ENCODE results near the gene RGS11. TPM values are rescaled to one million over a fixed set of nuclear protein-coding genes. Genes with fewer than 3 reads are reported as not detected.

Gene RGS11
- total and polyA plus RNA-seq, 2 of the 4 experiments (the other 2 are of a cell fraction): under 0.01 to 0.48 TPM

GRCh38 chr16:307691-308312 is 32.1 kb upstream of the RGS11 start:
- no peak for TF ChIP-seq CHD1 (IDR thresholded peaks at IDR 0.05; ENCODE audit: low read depth, low read length)
- TF ChIP-seq FOS (IDR thresholded peaks at IDR 0.05; ENCODE audit: low read depth, low read length): no peak
- no peak for TF ChIP-seq RCOR1 (IDR thresholded peaks at IDR 0.05; ENCODE audit: insufficient replicate concordance, low read length)
- TF ChIP-seq, protein P1, sequence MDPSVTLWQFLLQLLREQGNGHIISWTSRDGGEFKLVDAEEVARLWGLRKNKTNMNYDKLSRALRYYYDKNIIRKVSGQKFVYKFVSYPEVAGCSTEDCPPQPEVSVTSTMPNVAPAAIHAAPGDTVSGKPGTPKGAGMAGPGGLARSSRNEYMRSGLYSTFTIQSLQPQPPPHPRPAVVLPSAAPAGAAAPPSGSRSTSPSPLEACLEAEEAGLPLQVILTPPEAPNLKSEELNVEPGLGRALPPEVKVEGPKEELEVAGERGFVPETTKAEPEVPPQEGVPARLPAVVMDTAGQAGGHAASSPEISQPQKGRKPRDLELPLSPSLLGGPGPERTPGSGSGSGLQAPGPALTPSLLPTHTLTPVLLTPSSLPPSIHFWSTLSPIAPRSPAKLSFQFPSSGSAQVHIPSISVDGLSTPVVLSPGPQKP (IDR thresholded peaks at IDR 0.05; ENCODE audit: borderline replicate concordance, low read depth, low read length): no peak
- no peak for TF ChIP-seq SMC3 (IDR thresholded peaks at IDR 0.05; ENCODE audit: low read depth, low read length)
- no peak for TF ChIP-seq MAFK (IDR thresholded peaks at IDR 0.05; ENCODE audit: low read depth, low read length)
- no peak for TF ChIP-seq MXI1 (IDR thresholded peaks at IDR 0.05; ENCODE audit: borderline replicate concordance, low read depth, low read length)
- no peak for TF ChIP-seq MAZ (IDR thresholded peaks at IDR 0.05; ENCODE audit: borderline replicate concordance, low read depth, low read length)
- TF ChIP-seq, protein P2, sequence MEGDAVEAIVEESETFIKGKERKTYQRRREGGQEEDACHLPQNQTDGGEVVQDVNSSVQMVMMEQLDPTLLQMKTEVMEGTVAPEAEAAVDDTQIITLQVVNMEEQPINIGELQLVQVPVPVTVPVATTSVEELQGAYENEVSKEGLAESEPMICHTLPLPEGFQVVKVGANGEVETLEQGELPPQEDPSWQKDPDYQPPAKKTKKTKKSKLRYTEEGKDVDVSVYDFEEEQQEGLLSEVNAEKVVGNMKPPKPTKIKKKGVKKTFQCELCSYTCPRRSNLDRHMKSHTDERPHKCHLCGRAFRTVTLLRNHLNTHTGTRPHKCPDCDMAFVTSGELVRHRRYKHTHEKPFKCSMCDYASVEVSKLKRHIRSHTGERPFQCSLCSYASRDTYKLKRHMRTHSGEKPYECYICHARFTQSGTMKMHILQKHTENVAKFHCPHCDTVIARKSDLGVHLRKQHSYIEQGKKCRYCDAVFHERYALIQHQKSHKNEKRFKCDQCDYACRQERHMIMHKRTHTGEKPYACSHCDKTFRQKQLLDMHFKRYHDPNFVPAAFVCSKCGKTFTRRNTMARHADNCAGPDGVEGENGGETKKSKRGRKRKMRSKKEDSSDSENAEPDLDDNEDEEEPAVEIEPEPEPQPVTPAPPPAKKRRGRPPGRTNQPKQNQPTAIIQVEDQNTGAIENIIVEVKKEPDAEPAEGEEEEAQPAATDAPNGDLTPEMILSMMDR (conservative IDR thresholded peaks at IDR 0.05; ENCODE audit: low read depth, low read length): no peak
- no peak for TF ChIP-seq RAD21 (IDR thresholded peaks at IDR 0.05; ENCODE audit: low read length)
- TF ChIP-seq, protein P3, sequence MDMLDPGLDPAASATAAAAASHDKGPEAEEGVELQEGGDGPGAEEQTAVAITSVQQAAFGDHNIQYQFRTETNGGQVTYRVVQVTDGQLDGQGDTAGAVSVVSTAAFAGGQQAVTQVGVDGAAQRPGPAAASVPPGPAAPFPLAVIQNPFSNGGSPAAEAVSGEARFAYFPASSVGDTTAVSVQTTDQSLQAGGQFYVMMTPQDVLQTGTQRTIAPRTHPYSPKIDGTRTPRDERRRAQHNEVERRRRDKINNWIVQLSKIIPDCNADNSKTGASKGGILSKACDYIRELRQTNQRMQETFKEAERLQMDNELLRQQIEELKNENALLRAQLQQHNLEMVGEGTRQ (IDR thresholded peaks at IDR 0.05; ENCODE audit: low read depth, low read length): no peak
- no peak for TF ChIP-seq NFE2L2 (IDR thresholded peaks at IDR 0.05; ENCODE audit: low read depth, low read length)
- TF ChIP-seq CEBPB (IDR thresholded peaks at IDR 0.05; ENCODE audit: low read depth, low read length): no peak
- TF ChIP-seq BHLHE40 (IDR thresholded peaks at IDR 0.05; ENCODE audit: low read depth, low read length): no peak
- no peak for TF ChIP-seq RFX5 (IDR thresholded peaks at IDR 0.05; ENCODE audit: low read depth, low read length)
- no peak for TF ChIP-seq POLR2A (IDR thresholded peaks at IDR 0.05; ENCODE audit: low read depth, low read length)
- Histone ChIP-seq H3K4me2 (ENCODE audit: low read depth, low read length) (no peak overlapping the region), H2AK9ac (replicated peaks; ENCODE audit: low read depth, low read length, poor library complexity) (no peak overlapping the region), H4K5ac (ENCODE audit: low read depth, low read length) (no peak overlapping the region), H3K36me3 (ENCODE audit: control insufficient read depth, insufficient read depth, low read length) (peaks cover 41% of the 10 kb centered on the region), H2BK15ac (ENCODE audit: low read depth, low read length) (no peak overlapping the region), H4K8ac (ENCODE audit: low read depth in 2 of 2, low read length in 2 of 2) (no peak overlapping the region), H2BK5ac (ENCODE audit: low read depth, low read length, poor library complexity, severe bottlenecking) (no peak overlapping the region), H3K14ac (replicated peaks; ENCODE audit: low read depth, low read length) (no peak overlapping the region), H3K27me3 (ENCODE audit: control insufficient read depth, insufficient read depth, low read length) (no peaks in the 10 kb centered on the region), H3K79me1 (ENCODE audit: low read depth in 1 of 2, low read length in 2 of 2) (peaks cover 3 to 21% of the 10 kb centered on the region in 2 experiments; a peak in 3 of 4 replicates), H2BK120ac (ENCODE audit: low read depth, low read length) (no peak overlapping the region), H2AK5ac (ENCODE audit: low read depth, low read length) (no peak overlapping the region), H3K18ac (ENCODE audit: low read depth, low read length) (no peak overlapping the region), H3K4me3 (ENCODE audit: insufficient read depth, low read depth, low read length) (no peak overlapping the region), H3K27ac (ENCODE audit: insufficient read depth, low read length) (no peak overlapping the region), H4K20me1 (ENCODE audit: insufficient read depth, low read length) (peaks cover 4% of the 10 kb centered on the region; the same call in 1 of the 2 replicates), H3K4me1 (ENCODE audit: control insufficient read depth, insufficient read depth, low read length) (no peaks in the 10 kb centered on the region), H3K9ac (ENCODE audit: low read depth, low read length) (no peak overlapping the region), H3K56ac (ENCODE audit: extremely low read depth, insufficient read depth, low read length) (no peak overlapping the region), H3K9me1 (ENCODE audit: insufficient read depth, low read length) (no peaks in the 10 kb centered on the region), H3K9me3 (ENCODE audit: control insufficient read depth, insufficient read depth, low read length) (no peaks in the 10 kb centered on the region), H4K91ac (ENCODE audit: insufficient read depth, low read depth, low read length) (no peak overlapping the region), H2AFZ (replicated peaks; ENCODE audit: low read length, poor library complexity) (peak overlapping the region; percentile 23), H3K23ac (ENCODE audit: low read depth, low read length) (no peak overlapping the region), H3K4ac (ENCODE audit: low read depth, low read length) (no peak overlapping the region), H2BK20ac (ENCODE audit: low read depth, low read length) (no peak overlapping the region)
- BruUV-seq (replicated peaks): no TSS peak
- ATAC-seq (ENCODE audit: low read depth) (no peak), DNase-seq (no peak)
- ChIA-PET POLR2A (ENCODE audit: unreplicated experiment) (no interaction called here), CTCF (no interaction called here)
- in situ Hi-C loops (cut with MboI; ENCODE audit: low sequenced_read_pairs): no loop called here
- intact Hi-C loops (cut with micrococcal nuclease): no loop called here
- dilution Hi-C loops (cut with HindIII; ENCODE audit: low sequenced_read_pairs, unreplicated experiment): no loop called here
- WGBS, 2 experiments (ENCODE audit: extremely low coverage in 2 of 2, insufficient read length in 1 of 2): 94% methylated on average over 6 of the region's 21 CpGs; no CpG with 5 or more reads in 1 of the 2 experiments
